Activated T-cell treated with anti-CD3 and anti-CD28 coated beads for 24 hours (primary cell): Measurements from ENCODE around the gene GLIS2.

ENCODE experiments used
- DNase-seq: peaks from one replicate; pipeline ENCODE4 v3.0.0-alpha.2; 2020; ENCODE audit warnings: low read depth

The GLIS2 gene

DNA sequence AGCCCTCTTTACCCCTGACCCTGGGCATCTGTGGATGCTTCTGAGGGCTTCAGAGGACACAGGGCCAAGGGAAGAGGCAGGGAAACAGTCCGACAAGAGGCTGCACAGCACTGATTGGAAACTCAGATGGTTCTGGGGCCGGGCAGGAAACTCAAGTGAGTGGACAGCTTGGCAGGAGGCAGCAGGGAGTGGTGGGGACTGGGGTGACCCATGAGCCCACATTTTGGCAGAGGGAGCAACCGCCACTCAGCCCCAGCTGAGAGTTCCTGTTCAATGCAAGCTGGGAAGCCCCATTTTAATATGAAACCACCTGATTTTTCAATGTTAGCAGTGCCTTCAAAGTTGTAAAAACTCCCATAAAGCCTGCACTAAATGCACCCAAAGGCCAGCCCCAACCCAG is 54.3 kb downstream of the GLIS2 start:
- no peak for DNase-seq

DNA sequence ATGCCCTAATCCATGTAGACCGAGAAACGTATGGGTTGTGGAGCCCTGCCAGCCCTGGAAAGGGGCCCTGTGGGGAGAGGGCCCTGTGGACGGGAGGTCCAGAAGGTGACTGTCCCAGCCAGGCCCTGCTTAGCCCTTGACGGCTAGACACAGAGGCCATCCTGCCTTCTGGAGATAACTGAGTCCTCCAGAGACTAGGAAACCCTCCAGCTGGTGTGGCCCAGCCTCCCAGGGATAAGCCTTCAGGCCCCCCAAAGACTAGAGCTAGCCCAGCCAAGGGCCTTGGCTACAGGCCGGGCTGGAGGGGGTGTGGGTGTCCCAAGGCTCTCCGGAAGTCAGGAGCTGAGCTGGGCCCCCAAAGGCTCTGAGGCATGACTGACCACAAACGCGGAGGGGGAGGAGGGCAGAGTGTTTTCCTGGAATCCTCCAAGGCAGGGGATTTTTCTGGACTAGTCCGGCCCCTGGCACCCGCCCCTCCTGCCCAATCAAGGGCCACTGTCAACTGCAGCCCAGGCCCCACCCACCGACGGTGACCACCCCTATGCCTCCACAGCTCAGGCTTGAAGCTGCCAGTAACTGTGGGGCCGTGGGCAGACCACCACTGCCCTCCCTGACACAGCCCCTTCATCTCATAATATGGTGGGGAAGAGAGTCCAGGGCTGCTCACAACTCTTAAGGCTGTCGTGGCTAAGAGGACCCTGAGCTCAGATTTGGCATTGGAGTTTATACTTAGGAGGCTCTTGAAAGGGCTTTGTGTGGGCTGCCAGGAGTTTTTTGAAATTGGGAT is 54.9 kb downstream of the GLIS2 start:
- DNase-seq, result no peak

DNA sequence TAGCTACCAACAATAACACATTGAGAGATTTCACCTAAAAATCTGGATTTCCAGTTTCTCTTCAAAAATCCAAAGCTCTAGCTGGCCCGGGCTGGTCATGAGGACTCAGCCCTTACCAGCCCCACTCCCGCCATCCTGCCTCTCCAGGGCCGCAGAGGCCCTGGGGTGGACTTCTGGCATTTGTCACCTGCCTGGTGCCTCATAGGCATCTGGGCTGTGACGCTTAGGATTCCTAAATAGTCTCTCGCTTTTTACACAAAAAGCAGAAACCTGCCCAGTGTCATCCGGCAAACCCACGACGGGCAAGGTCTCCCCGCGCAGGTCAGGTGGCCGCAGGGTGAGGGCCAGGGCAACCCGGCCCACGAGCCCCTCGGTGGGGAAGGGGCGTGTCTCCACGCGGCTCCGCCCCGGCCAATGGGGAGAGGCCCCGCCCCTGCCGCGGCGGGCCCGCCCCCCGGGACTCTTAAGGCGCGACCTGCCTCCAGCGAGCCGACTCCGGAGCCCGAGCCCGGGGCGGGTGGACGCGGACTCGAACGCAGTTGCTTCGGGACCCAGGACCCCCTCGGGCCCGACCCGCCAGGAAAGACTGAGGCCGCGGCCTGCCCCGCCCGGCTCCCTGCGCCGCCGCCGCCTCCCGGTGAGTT is 55.6 kb downstream of the GLIS2 start, which contains the start of gene VASN:
TSS of gene VASN (plus strand) at position 492 of the 644 bp plus-strand sequence. CDS start 9,030 bp downstream, outside the sequence.
- peak; percentile 61 for DNase-seq

DNA sequence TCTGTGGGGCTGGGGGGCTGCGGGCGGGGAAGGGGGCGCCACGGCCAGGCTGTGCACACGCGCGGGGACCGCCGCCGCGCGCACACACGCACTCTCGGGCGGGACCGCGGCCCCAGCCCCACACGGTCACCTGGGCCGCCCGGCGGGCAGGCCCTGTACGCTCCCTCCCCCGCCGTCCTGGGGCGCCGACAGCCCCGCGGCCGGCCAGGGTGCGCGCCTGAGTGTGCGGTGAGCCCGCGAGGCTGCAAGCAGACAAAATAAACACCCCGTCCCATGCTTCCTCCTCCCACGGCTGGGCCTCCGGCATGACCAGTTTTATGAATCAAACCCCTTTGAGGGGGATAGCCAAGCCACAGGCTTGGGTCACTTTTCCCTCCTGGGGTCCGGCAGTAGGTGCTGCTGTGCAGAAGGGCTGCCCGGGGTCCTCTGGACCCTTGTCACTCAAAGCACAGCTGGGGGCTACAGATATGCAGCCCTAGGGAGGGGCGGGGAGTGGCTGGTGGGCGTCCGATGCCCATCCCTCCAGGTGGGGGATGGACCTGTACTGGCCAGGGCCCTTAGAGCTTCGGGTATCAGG is 56.2 kb downstream of the GLIS2 start:
- no peak for DNase-seq

- no peak for DNase-seq
These were observed 56.9 kb downstream of the GLIS2 start for GRCh38 chr16:4372578-4373355.

- DNase-seq, result no peak
These were observed 57.6 kb downstream of the GLIS2 start for GRCh38 chr16:4373356-4373908.

- no peak for DNase-seq
These were observed 58.3 kb downstream of the GLIS2 start for GRCh38 chr16:4373909-4374742.

DNA sequence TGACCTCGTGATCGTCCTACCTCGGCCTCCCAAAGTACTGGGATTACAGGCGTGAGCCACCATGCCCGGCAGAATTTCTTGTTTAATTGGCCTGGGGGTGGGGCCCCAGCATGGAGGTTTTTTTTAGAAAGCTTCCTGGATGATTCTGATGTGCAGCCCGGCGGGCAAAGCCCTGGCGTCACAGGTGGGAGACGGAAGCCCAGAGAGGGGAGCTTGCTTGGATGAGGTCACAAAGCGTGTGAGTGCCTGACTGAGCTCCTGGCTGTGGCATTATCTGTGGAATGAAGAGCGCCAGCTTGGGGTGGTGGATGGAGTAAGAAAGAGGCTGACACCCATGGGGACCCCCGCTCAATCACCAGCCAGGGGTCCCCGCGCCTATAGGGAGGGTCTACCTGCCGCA is 59.9 kb downstream of the GLIS2 start:
- DNase-seq, result no peak

DNA sequence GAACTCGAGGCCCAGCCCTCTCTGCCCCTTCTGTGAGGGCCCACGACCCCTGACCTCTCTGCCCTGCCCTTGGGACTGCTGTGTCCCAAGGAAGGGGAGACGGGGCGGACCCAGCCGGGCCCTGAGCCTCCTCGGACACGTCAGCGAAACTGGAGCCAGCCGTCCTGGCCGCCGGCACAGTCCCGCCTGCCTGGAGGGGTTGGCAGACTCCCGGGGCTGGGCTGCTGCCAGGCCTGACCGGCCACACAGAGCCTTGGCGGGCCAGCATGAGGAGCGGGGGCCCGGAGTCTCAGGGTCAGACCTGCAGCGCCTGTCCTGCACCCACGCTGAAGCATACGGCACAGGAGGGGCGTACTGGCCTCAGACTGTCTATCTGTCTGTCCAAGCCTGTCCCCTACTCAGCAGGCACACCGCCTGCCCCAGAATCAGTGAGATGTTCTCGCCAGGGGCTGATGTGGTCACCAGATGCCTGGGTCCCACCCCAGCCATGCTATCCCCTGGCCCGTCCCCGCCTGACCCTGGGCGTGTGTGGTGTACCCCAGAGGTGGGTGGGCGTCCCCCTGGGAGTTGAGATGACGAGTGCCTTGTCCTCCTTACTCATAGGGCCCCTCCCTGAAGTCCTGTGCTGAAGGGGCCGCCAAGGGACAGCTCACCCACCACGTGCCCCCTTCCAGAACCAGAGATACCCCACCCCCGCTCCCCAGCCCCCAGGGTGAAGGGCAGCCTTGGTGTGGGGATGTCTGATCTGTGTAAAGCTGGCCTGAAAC is 60.4 kb downstream of the GLIS2 start:
- no peak for DNase-seq

GRCh38 chr16:4376893-4377572 is 61.2 kb downstream of the GLIS2 start:
- DNase-seq, result no peak

DNA sequence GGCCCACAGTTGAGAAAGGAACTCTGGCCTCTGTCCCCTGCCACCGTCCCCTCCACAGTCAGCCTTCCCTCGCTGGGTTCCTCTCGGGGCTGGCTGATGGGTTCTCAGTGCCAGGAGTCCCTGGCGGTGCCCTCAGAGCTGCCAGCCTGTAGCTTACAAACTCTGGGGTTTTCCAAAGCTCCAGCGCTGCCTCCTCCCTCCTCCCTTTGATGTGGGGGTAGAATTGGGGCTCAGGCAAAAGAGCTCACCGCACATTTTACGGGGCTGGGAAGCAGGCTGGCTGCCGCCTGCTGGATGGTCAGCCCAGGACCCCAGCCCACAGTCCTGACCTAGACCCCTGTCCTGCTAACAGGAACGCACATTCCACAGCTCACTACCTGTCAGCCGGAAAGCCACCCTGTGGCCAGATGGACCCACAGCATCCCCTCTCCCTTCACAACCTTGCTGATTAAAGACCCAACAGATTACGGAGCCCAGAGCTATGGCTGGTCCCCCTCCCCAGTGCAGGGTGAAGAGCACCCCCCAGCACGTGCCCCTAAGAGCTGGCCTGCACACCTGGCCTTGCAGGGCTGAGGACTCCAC is 61.8 kb downstream of the GLIS2 start:
- DNase-seq, result no peak

GRCh38 chr16:4378161-4378666 is 62.3 kb downstream of the GLIS2 start:
- DNase-seq, result no peak

DNA sequence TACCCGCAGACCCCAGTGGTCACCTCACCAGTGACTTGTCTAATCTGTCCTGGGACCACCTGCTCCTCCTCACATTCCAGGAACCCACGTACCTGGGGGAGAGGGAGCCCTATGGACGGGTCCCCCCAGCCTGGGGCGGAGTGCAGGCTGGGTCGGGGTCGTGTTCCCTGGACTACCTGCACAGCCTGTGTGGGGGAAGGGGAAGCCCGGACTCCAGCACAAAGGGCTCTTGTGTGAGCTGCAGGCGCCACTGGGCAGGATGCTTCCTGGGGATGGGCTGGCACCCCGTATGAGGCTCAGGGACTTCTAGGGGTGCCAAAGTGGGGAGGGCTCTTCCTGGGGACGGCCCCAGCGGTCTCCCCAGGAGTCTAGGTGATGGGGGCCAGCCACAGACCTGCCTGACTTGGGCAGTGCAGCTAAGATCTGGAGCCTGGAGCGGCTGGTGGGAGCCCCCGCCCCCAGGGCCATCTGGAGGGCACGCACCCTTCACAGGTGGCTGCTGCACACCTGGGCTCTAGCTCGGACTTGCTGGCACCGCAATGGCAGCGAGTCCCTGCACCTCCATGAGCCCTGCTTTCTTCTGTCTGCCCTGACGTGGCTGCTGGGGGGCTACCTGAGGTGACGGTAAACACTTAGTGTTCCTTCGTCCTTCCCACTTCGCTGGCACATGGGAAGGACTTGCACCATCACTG is 63.3 kb downstream of the GLIS2 start:
- DNase-seq, result no peak

DNA sequence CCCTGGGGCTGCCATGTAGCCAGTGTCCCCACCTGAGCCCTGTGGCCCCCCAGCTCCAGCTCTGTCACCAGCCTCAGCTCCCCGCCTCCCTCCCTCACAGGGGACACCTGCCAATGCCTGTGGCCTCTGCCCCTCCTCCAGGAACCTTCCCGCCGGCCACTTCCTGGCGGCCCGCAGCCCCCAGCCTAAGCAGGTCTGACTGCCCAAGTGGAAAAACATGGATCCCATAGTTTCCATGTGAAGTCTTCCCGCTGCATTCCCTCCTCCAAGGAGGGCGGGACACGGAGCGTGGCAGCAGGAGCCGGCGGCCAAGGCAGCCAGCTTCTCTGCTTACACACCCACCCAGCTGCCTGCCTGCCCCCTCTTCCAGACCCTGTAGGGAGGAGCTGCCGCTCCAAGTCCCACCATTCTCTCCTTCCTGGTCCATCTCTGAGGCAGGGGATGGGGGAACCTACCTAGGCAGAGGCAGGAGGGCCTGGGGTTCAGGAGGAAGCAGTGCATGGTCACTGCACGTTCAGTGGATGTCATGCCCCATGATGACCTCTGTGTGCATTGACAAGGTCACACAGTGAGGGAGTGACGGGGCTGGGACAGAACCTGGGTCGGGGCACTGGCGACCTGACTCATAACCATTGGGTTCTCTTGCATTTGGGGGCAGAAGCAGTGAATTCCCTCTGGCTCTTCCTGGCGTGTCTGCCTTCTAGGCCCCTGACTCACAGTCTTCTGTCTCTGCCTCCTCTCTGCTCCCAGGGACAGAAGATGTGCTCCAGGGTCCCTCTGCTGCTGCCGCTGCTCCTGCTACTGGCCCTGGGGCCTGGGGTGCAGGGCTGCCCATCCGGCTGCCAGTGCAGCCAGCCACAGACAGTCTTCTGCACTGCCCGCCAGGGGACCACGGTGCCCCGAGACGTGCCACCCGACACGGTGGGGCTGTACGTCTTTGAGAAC is 64.5 kb downstream of the GLIS2 start:
- DNase-seq, result no peak

GRCh38 chr16:4381072-4381934 is 65.4 kb downstream of the GLIS2 start:
- DNase-seq, result no peak
